Endothelial cell (in vitro differentiated cells): ENCODE data around the gene TMEM141. TPM values are rescaled to one million over a fixed set of nuclear protein-coding genes. Genes with fewer than 3 reads are reported as not detected.

Source experiments
- DNase-seq: peaks from one replicate; pipeline ENCODE4 v3.0.0; 2021; ENCODE audit warnings: low spot score
- H3K27ac Mint-ChIP-seq: one replicate; pipeline ENCODE4 v1.8.0; 2021; ENCODE audit warnings: mixed read lengths, inconsistent platforms; ENCODE audit not compliant: unreplicated experiment
- H3K27me3 Mint-ChIP-seq: one replicate; pipeline ENCODE4 v1.8.0; 2021; ENCODE audit warnings: mild to moderate bottlenecking, moderate library complexity, mixed read lengths, inconsistent platforms; ENCODE audit not compliant: unreplicated experiment
- H3K36me3 Mint-ChIP-seq: one replicate; pipeline ENCODE4 v1.8.0; 2021; ENCODE audit warnings: mild to moderate bottlenecking, low read depth, mixed read lengths, inconsistent platforms; ENCODE audit not compliant: unreplicated experiment
- H3K4me1 Mint-ChIP-seq: one replicate; pipeline ENCODE4 v1.8.0; 2021; ENCODE audit warnings: mild to moderate bottlenecking, mixed read lengths, inconsistent platforms; ENCODE audit not compliant: unreplicated experiment
- H3K4me3 Mint-ChIP-seq: one replicate; pipeline ENCODE4 v1.8.0; 2021; ENCODE audit warnings: mild to moderate bottlenecking, mixed read lengths, inconsistent platforms; ENCODE audit not compliant: unreplicated experiment
- H3K9me3 Mint-ChIP-seq: one replicate; pipeline ENCODE4 v1.8.0; 2021; ENCODE audit warnings: mixed read lengths, inconsistent platforms; ENCODE audit not compliant: unreplicated experiment
- CTCF ChIP-seq: fragments of 200-600 bp; sonication (generic); IDR thresholded peaks from one replicate; pipeline ENCODE4 v1.5.0; 2021; ENCODE audit warnings: antibody characterized with exemption; ENCODE audit not compliant: unreplicated experiment
- long read RNA-seq: library from polyadenylated mRNA; unstranded; transcript quantifications from one replicate; pipeline ENCODE4 v2.0.0, GENCODE V29; 2020; ENCODE audit not compliant: unreplicated experiment
- total RNA-seq: library from RNA; stranded (reverse); fragmentation: NEBNext Ultra II Directional; extraction: Animal tissue kit (Norgen Biotek cat#: 25700); gene quantifications from one replicate; pipeline ENCODE4 v1.2.1, GENCODE V29; 2021; ENCODE audit not compliant: unreplicated experiment

Gene TMEM141
- total RNA-seq: 73.0 TPM
- long read RNA-seq, transcript TMEM141-201 (5 exons, 768 nt): major isoform, 21 of 32 reads
- long read RNA-seq, partial matches to known transcripts: 1 of 32 reads
- long read RNA-seq, other reads (novel, unspliced or antisense): 0 of 32 reads

- H3K9me3 Mint-ChIP-seq: no peaks in the 10 kb centered on the region
- DNase-seq: peak; percentile 100
- no peak for TF ChIP-seq CTCF
- peak within 1 kb of the TSS; percentile 30 for H3K27ac Mint-ChIP-seq
- H3K4me1 Mint-ChIP-seq: peaks cover 8% of the 10 kb centered on the region
- H3K27me3 Mint-ChIP-seq: no peaks in the 10 kb centered on the region
- peak within 1 kb of the TSS; percentile 82 for H3K4me3 Mint-ChIP-seq
- H3K36me3 Mint-ChIP-seq: peaks cover 5% of the 10 kb centered on the region
Measured at GRCh38 chr9:136790640-136791515, at the start of gene TMEM141. TSS of gene TMEM141 (plus strand) at chr9:136791344. CDS start at chr9:136791371, 27 bp downstream.

GRCh38 chr9:136741883-136742571 is 49.1 kb upstream of the TMEM141 start:
- DNase-seq: no peak
- H3K27me3 Mint-ChIP-seq: peaks cover 3% of the 10 kb centered on the region
- H3K27ac Mint-ChIP-seq: no peak overlapping the region
- H3K36me3 Mint-ChIP-seq: no peaks in the 10 kb centered on the region
- H3K4me1 Mint-ChIP-seq: no peaks in the 10 kb centered on the region
- H3K9me3 Mint-ChIP-seq: no peaks in the 10 kb centered on the region
- TF ChIP-seq CTCF: no peak
- no peak overlapping the region for H3K4me3 Mint-ChIP-seq

GRCh38 chr9:136742591-136743391 is 48.4 kb upstream of the TMEM141 start, which contains the start of gene LCN10:
TSS of gene LCN10 (minus strand) at chr9:136742940. CDS start at chr9:136742903, 37 bp downstream.
- Mint-ChIP-seq H3K4me1 (no peaks in the 10 kb centered on the region), H3K9me3 (no peaks in the 10 kb centered on the region), H3K4me3 (no peak within 1 kb of the TSS), H3K27me3 (peaks cover 3% of the 10 kb centered on the region), H3K27ac (peak within 1 kb of the TSS; percentile 24), H3K36me3 (no peaks in the 10 kb centered on the region)
- DNase-seq: peak; percentile 51
- TF ChIP-seq CTCF: no peak

- no peak for TF ChIP-seq CTCF
- Mint-ChIP-seq H3K9me3 (no peaks in the 10 kb centered on the region), H3K36me3 (no peaks in the 10 kb centered on the region), H3K4me1 (no peaks in the 10 kb centered on the region), H3K4me3 (no peak overlapping the region), H3K27ac (no peak overlapping the region), H3K27me3 (peaks cover 4% of the 10 kb centered on the region)
- no peak for DNase-seq
Measured at GRCh38 chr9:136743639-136744211, 47.4 kb upstream of the TMEM141 start.
